Activated T-cell treated with anti-CD3 and anti-CD28 coated beads, Interleukin-2, amount 50 U/mL, for 24 hours (primary cell): ENCODE data around the gene KRTAP2-1.
"Not testable (repeated sequence)": the region's sequence is repeated elsewhere in the genome, so short reads cannot be mapped to it uniquely, and the experiment has no call there.

ENCODE experiments used
- DNase-seq: peaks from one replicate; pipeline ENCODE4 v3.0.0-alpha.2; 2020
- H3K27ac Mint-ChIP-seq: 2 replicates; pipeline ENCODE4 v1.8.0; 2020; ENCODE audit warnings: mild to moderate bottlenecking, mixed read lengths
- H3K27me3 Mint-ChIP-seq: 2 replicates; pipeline ENCODE4 v1.8.0; 2020; ENCODE audit warnings: mixed read lengths
- H3K36me3 Mint-ChIP-seq: 2 replicates; pipeline ENCODE4 v1.8.0; 2020; ENCODE audit warnings: low read depth, mixed read lengths
- H3K4me1 Mint-ChIP-seq: 2 replicates; pipeline ENCODE4 v1.8.0; 2020; ENCODE audit warnings: low read depth, mixed read lengths
- H3K4me3 Mint-ChIP-seq: 2 replicates; pipeline ENCODE4 v1.8.0; 2020; ENCODE audit warnings: mild to moderate bottlenecking, moderate library complexity, mixed read lengths
- H3K9me3 Mint-ChIP-seq: 2 replicates; pipeline ENCODE4 v1.8.0; 2020; ENCODE audit warnings: mixed read lengths

The KRTAP2-1 gene

DNA sequence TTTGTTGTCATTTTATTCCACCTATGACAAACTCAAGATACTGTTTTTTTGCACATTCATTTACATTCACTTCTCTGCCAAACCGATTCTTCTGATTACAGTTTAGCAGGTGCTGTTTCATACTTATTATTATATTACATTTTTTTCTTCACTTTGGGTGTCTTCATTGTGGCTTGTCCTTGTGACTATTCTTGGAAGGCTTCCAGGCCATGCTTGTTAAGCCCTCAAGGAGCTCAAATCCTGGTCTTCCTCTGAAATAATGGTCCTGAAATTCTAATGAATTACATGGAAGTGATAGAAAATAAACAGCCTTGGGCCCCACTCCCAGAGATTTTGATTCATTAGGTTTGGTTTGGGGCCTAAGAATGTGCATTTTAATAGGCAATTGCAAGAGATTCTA lies 17.2 kb upstream of the KRTAP2-1 start:
- no peak overlapping the region for H3K4me3 Mint-ChIP-seq
- DNase-seq = no peak
- no peaks in the 10 kb centered on the region for H3K36me3 Mint-ChIP-seq
- no peaks in the 10 kb centered on the region for H3K9me3 Mint-ChIP-seq
- H3K27ac Mint-ChIP-seq = no peak overlapping the region
- no peaks in the 10 kb centered on the region for H3K4me1 Mint-ChIP-seq
- H3K27me3 Mint-ChIP-seq = peaks cover 20% of the 10 kb centered on the region

- DNase-seq = no peak
- no peaks in the 10 kb centered on the region for H3K9me3 Mint-ChIP-seq
- H3K27ac Mint-ChIP-seq = no peak overlapping the region
- no peak overlapping the region for H3K4me3 Mint-ChIP-seq
- H3K27me3 Mint-ChIP-seq = peaks cover 27% of the 10 kb centered on the region
- H3K36me3 Mint-ChIP-seq = no peaks in the 10 kb centered on the region
- H3K4me1 Mint-ChIP-seq = no peaks in the 10 kb centered on the region
These were observed 16.3 kb upstream of the KRTAP2-1 start for GRCh38 chr17:41063449-41063848.

DNA sequence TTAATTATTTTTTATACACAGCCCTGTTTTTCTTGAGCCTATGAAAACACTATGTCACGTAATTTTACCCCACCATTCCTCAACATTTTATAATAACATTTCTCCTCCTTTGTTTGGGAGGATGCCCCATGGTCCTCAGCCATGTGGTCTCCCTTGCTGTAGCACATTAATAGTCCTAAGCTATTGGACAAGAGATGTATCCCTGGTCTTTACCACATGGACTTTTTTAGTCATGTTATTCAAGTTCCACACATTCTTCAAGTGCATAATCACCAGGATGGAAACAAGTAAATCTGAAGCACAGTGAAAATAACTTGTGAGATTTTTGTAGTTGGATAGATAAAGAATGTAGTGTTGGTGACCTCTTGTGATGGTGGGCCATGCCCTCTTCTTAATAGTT lies 14.8 kb upstream of the KRTAP2-1 start:
- Mint-ChIP-seq H3K27ac (no peak overlapping the region), H3K36me3 (no peaks in the 10 kb centered on the region), H3K4me1 (no peaks in the 10 kb centered on the region), H3K4me3 (no peak overlapping the region), H3K27me3 (peaks cover 36% of the 10 kb centered on the region), H3K9me3 (no peaks in the 10 kb centered on the region)
- no peak for DNase-seq

- Mint-ChIP-seq H3K27ac (no peak within 1 kb of the TSS), H3K4me3 (no peak within 1 kb of the TSS), H3K9me3 (no peaks in the 10 kb centered on the region), H3K4me1 (no peaks in the 10 kb centered on the region), H3K36me3 (no peaks in the 10 kb centered on the region), H3K27me3 (peaks cover 50% of the 10 kb centered on the region)
- DNase-seq = no peak
These were observed 13.0 kb upstream of the KRTAP2-1 start, which contains the start of gene KRTAP2-3 for GRCh38 chr17:41060052-41060604. Gene KRTAP2-3 (minus strand): TSS chr17:41060114. CDS start chr17:41060050, 64 bp downstream.

GRCh38 chr17:41059276-41060051 lies 12.3 kb upstream of the KRTAP2-1 start:
- H3K27me3 Mint-ChIP-seq = peaks cover 51% of the 10 kb centered on the region
- not testable (repeated sequence) for H3K36me3 Mint-ChIP-seq, H3K4me1 Mint-ChIP-seq, H3K27ac Mint-ChIP-seq, H3K4me3 Mint-ChIP-seq, DNase-seq, H3K9me3 Mint-ChIP-seq

DNA sequence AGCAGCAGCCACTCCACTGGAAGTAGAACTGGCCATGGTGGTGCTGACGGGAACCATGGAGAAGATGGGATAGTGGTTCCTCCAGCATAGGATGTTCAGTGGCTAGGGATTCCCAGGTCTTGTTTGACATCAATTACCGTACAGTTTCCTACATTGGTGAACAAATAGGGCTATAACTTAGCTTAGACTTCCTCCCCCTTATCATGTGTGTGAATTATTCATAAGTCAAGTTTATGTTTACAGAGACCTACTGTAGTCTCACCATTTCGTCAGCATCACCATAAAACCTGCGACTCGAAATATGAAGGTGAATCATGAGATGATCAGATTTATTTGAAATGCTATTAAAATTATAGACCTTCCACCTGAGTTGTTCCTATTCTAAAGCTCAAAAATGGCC lies 11.6 kb upstream of the KRTAP2-1 start:
- DNase-seq = no peak
- no peak overlapping the region for H3K4me3 Mint-ChIP-seq
- no peaks in the 10 kb centered on the region for H3K36me3 Mint-ChIP-seq
- H3K9me3 Mint-ChIP-seq = no peaks in the 10 kb centered on the region
- H3K27ac Mint-ChIP-seq = no peak overlapping the region
- no peaks in the 10 kb centered on the region for H3K4me1 Mint-ChIP-seq
- H3K27me3 Mint-ChIP-seq = peaks cover 55% of the 10 kb centered on the region

- DNase-seq = no peak
- no peaks in the 10 kb centered on the region for H3K9me3 Mint-ChIP-seq
- no peak overlapping the region for H3K27ac Mint-ChIP-seq
- no peaks in the 10 kb centered on the region for H3K36me3 Mint-ChIP-seq
- H3K27me3 Mint-ChIP-seq = peaks cover 56% of the 10 kb centered on the region
- no peak overlapping the region for H3K4me3 Mint-ChIP-seq
- no peaks in the 10 kb centered on the region for H3K4me1 Mint-ChIP-seq
These were observed 10.4 kb upstream of the KRTAP2-1 start for GRCh38 chr17:41057547-41057946.

DNA sequence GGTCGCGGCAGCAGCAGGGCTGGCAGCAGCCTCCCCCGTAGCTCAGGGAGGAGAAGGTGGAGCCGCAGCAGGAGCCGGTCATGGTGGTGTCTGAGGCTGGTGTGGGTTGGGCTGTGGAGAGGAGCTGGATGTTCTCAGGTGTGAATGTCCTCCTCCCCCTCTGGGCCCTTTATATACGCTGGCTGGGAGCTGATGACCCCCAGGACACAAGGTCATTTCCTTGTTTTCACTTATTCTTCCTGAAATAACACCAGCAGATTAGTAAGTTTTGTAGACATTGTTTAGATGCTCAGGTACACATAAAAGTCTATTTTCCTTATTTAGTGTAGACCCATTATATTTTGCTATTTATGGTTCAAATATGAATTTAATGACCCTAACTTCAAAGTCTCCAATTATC lies 8.0 kb upstream of the KRTAP2-1 start, which contains the start of gene KRTAP2-2:
TSS of gene KRTAP2-2 (minus strand) at position 101 of the 400 bp plus-strand sequence. CDS start at position 82, 19 bp downstream.
- H3K4me1 Mint-ChIP-seq, DNase-seq, H3K36me3 Mint-ChIP-seq, H3K27ac Mint-ChIP-seq, H3K4me3 Mint-ChIP-seq, H3K9me3 Mint-ChIP-seq: not testable (repeated sequence)
- H3K27me3 Mint-ChIP-seq = peaks cover 53% of the 10 kb centered on the region

DNA sequence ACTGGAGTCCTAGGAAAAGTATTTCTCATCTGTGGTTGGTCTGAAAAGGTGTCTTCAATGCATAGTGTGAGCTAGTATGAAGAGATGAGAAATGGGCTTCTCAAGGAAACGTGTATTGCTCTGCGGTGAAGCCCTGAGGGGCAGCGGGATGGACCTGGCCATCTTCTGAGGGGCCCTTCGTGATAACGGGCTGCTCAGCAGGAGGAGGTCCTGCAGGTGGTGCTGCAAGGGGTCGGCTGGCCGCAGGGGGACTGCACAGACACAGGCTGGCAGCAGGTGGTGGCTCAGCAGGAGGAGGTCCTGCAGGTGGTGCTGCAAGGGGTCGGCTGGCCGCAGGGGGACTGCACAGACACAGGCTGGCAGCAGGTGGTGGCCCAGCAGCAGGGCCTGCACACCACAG lies 7.4 kb upstream of the KRTAP2-1 start:
- DNase-seq, H3K4me1 Mint-ChIP-seq, H3K4me3 Mint-ChIP-seq, H3K27ac Mint-ChIP-seq, H3K36me3 Mint-ChIP-seq, H3K9me3 Mint-ChIP-seq: not testable (repeated sequence)
- peaks cover 54% of the 10 kb centered on the region for H3K27me3 Mint-ChIP-seq

DNA sequence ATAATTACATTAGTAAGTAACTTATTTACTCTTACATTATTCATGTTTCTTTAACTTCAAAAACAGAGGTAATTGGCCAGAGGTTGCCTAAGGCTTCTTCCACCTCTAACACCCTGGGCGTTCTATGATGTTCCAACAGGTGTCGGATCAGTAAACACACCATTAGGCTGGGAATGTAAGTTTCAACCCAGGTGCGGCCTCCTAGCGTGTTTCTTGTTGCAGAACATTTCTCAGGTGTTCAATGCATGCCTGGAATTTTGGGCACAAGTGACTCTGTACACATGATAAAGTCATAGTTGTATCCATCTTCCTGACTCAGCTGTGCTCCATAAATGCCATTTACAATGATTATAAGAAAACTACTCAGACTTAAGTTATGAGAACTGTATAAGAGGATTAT lies 6.9 kb upstream of the KRTAP2-1 start:
- Mint-ChIP-seq H3K27ac (no peak overlapping the region), H3K9me3 (no peaks in the 10 kb centered on the region), H3K27me3 (peaks cover 50% of the 10 kb centered on the region), H3K4me1 (no peaks in the 10 kb centered on the region), H3K36me3 (no peaks in the 10 kb centered on the region), H3K4me3 (no peak overlapping the region)
- DNase-seq = no peak

DNA sequence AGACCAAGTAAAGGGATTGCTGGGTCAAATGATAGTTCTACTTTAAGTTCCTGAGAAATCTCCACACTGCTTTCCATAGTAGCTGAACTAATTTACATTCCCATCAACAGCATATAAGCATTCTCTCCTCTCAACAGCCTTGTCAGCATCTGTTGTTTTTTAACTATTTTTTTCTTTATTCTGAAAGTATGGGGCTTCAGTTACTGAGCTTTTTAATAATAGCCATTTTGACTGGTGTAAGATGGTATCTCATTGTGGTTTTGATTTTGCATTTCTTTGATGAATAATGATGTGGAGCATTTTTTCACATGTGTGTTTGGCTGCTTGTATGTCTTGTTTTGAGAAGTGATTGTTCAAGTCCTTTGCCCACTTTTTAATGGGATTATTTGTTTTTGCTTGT lies 5.5 kb upstream of the KRTAP2-1 start:
- Mint-ChIP-seq H3K4me3 (no peak overlapping the region), H3K27me3 (peaks cover 47% of the 10 kb centered on the region), H3K27ac (no peak overlapping the region), H3K36me3 (no peaks in the 10 kb centered on the region), H3K4me1 (no peaks in the 10 kb centered on the region), H3K9me3 (no peaks in the 10 kb centered on the region)
- DNase-seq = no peak

DNA sequence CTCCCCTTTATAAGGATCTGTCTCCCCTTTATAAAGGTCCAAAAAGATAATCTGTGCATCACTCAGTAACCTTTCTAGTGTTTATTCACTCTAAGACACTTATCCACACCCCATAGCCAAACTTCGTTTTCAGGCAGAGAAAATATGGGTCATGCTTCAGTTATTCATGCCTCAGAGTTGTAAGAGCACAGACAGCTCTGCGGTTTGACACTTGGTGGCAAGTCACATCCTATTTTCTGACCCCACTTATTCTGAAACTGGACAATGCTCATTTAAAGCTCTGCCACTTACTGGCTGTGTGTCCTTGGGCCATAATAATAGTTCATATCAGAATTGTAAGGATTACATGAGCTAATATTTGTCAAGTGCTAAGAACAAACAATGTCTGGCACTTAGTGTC lies 2.0 kb upstream of the KRTAP2-1 start:
- no peaks in the 10 kb centered on the region for H3K4me1 Mint-ChIP-seq

GRCh38 chr17:41048441-41048840 lies 1.3 kb upstream of the KRTAP2-1 start:
- H3K27ac Mint-ChIP-seq = no peak overlapping the region
- no peaks in the 10 kb centered on the region for H3K4me1 Mint-ChIP-seq
- H3K36me3 Mint-ChIP-seq = no peaks in the 10 kb centered on the region
- H3K27me3 Mint-ChIP-seq = peaks cover 35% of the 10 kb centered on the region
- H3K4me3 Mint-ChIP-seq = no peak overlapping the region
- H3K9me3 Mint-ChIP-seq = peaks cover 3% of the 10 kb centered on the region
- DNase-seq = no peak

More for the DNA sequence above, 2.0 kb upstream of the KRTAP2-1 start:
- Mint-ChIP-seq H3K36me3 (no peaks in the 10 kb centered on the region), H3K4me3 (no peak overlapping the region), H3K27ac (no peak overlapping the region), H3K9me3 (no peaks in the 10 kb centered on the region), H3K27me3 (peaks cover 38% of the 10 kb centered on the region)
- DNase-seq = no peak

- no peak overlapping the region for H3K4me3 Mint-ChIP-seq
- no peak overlapping the region for H3K27ac Mint-ChIP-seq
- no peak for DNase-seq
- no peaks in the 10 kb centered on the region for H3K36me3 Mint-ChIP-seq
- H3K9me3 Mint-ChIP-seq = peaks cover 10% of the 10 kb centered on the region
- H3K4me1 Mint-ChIP-seq = no peaks in the 10 kb centered on the region
- H3K27me3 Mint-ChIP-seq = peaks cover 27% of the 10 kb centered on the region
These were observed 4.2 kb downstream of the KRTAP2-1 start for GRCh38 chr17:41042953-41043352.

GRCh38 chr17:41040783-41041571 lies 6.1 kb downstream of the KRTAP2-1 start, which contains the start of gene KRTAP1-1:
Gene KRTAP1-1 (minus strand): TSS chr17:41041450. CDS start chr17:41041397, 53 bp downstream.
- not testable (repeated sequence) for H3K36me3 Mint-ChIP-seq, H3K4me1 Mint-ChIP-seq, H3K27ac Mint-ChIP-seq, H3K9me3 Mint-ChIP-seq, H3K4me3 Mint-ChIP-seq, DNase-seq
- peaks cover 26% of the 10 kb centered on the region for H3K27me3 Mint-ChIP-seq
